ENCODE data around the gene TRABD2B. TPM values are rescaled to one million over a fixed set of nuclear protein-coding genes. Genes with fewer than 3 reads are reported as not detected.

The TRABD2B gene
- total RNA-seq, 1 experiment from 2014 or later: 0.06 TPM

- no peak for DNase-seq (ENCODE audit: low spot score)
Measured at GRCh38 chr1:47759251-47759935, 237.8 kb downstream of the TRABD2B start.

- DNase-seq (ENCODE audit: low spot score): no peak
Measured at GRCh38 chr1:47758341-47759250, 238.6 kb downstream of the TRABD2B start.

DNA sequence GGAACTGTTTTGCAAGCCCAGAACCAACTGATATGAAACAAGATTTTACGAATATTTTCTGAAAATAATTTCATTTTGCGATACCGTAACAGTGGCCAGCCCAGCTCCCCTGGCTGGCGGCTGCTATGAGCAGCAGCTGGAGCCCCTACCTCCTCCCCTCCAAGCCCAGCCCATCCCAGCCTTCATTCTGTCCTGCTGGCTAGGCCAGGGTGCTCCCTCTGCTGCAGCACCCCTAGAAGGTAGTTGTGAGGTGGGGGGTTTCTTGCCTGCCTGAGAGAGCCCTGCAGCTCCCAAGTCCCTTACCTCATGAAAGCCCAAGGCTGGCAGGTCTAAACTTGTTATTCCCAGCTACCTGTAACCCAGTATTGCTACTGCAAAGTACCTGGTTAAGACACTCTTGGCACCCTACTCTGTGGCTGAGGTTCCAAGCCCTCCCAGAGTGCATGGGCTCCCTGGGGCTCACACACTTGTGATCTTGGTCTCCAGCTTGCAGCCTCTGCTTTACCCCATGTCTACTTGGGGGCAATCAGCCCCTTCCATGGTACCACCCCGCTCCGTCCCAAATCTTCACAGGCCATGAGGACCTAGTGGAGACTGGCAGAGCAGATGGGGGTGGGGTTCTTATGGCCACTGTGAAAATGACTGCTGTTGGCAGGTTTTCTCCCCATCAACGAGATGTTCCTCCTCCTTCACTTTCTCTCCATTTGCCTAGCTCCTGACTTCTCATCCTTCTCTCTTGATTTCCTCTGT is 239.8 kb downstream of the TRABD2B start:
- no peak for DNase-seq (ENCODE audit: low spot score)

GRCh38 chr1:47756411-47756810 is 240.8 kb downstream of the TRABD2B start:
- no peak for DNase-seq (ENCODE audit: low spot score)

- no peak for DNase-seq (ENCODE audit: low spot score)
Measured at GRCh38 chr1:47756006-47756405, 241.2 kb downstream of the TRABD2B start.

DNA sequence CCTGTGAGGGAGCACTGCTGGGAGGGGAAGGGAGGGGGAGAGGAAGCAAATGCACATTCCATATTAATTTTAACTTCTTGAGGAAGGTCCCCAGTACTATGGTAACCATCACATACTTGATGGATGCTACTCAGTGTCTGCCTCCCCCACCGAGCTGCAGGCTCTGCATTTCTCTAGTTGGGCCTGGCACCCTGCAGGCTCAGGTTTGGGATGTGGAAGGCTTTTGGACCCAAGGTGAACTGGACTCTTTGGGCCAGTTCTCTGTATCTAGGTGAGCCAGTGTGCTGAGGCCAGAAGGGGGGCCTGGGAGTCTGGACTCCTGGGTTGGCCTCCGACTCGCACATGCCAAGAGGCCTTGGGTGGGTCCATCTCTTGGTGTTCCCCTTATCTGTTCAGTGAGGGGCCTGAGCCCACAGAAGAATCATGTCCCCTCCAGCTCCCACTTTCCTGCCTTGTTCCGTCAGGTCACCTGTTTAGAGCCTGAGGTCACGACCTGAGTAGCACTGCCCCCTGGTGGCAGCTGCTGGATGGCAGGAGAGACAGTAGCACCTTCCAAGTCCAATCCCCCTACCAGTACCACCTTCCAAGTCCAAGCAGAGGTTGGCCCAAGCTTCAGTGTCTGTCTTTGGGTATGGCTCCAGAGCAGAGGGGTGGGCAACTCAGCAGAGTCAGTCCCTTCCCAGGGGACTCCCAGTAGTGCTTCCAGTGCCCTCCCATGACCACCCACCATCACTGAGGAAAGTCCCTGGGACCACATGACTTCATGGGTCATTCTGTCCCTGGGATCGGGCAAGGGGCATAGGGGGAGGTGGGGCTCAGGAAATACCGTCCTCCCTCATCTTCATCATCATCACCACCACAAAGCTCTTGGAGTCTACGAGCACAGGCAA is 241.8 kb downstream of the TRABD2B start:
- DNase-seq (ENCODE audit: low spot score): peak; percentile 30

GRCh38 chr1:47754221-47754620 is 243.0 kb downstream of the TRABD2B start:
- no peak for DNase-seq (ENCODE audit: low spot score)

DNA sequence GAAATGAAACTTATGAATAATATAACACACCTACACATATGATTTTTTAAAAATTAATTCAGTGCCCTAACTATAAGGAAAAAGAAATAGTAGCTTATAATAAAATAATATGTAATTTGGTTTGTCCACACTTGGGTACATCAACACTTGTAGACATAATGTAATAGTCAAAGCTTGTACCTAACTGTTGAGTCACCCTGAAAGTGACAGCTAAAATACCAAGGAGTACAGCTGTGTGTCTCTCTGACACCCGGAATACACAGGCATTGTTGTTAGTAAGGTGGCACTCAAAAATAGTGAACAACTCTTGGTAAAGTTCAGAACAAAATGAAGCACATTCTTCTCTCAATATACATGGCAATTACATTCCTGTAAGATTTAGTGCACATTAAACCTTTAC is 243.4 kb downstream of the TRABD2B start:
- no peak for DNase-seq (ENCODE audit: low spot score)

DNA sequence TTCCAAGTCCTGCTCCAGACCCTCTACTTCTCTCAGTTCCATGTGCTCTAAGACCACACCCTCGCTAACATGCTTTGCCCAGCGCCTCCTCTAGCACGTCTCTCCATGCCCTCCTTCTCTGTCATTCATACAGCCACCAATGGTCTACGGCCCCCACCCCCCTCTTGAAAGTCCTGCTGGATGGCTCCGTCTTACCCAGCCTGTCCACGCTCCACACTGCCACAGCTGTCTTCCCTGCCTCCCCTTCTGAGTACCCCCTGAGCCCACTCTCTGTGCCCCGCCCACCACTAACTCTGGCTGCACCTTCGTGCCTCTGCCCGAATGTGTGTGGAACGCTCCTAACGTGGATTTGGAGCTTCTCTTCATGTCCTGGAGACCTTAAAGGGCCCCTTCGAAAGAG is 244.6 kb downstream of the TRABD2B start:
- DNase-seq (ENCODE audit: low spot score): no peak

- DNase-seq (ENCODE audit: low spot score): no peak
Measured at GRCh38 chr1:47751996-47752451, 245.2 kb downstream of the TRABD2B start.

DNA sequence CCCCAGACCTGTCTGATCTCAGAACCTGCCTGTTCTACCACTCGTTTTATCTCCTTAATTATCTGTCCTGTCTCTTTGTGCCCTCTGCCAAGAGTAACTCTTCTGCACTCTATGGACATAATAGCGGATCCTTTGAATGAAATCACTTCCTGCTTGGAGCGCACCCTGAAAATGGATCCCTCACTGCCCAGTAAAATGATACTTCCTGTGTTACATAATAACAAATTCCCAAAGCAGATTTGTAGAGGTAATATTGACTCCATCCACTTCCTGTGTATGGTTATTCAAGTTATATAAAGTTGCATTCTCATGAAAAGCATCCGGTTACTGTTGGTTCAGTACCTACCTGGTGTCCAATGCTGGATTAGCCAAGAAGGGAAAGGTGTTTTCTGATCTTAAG is 246.0 kb downstream of the TRABD2B start:
- peak; percentile 53 for DNase-seq (ENCODE audit: low spot score)

DNA sequence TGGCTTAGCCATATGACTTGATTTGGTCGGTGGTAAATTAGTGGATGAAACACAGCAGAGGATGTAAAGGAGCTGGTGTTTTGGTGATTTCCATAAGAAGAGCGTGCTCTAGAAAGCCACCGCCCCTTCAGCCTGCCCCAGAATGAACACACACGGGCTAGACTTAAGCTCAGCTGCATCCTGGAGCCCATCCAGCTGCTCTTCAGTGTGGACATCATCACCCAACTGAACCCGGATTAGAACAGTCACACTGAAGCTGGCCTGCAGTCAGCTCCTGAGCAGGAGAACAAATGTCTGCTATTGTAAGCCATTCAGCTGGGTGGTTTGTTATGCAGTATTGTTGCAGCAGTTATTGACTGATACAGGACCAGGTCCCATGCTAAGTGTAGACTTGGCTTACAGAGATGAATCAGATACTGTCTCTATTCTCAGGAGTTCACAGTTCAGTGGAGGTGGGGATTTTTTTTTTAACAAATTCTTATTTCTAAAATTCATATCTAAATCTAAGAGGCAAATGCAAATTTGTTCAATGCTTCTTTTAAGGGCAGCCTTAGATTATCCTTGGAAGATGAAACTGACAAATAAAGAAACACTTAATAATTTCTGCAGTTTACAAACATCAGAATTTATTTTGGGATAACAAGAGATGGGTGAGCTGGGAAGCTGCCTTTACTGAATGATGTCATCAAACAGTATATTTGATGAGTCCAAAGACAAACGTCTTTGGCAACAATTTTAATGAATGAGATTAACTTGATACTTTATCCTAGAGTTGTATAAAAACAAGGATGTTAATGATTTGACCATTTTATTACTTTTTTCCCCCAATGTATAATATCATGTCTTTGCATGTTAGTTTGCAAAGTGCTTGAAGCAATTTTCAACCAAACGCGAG is 251.2 kb downstream of the TRABD2B start:
- DNase-seq (ENCODE audit: low spot score): no peak

- no peak for DNase-seq (ENCODE audit: low spot score)
Measured at GRCh38 chr1:47742890-47743760, 254.1 kb downstream of the TRABD2B start.

DNA sequence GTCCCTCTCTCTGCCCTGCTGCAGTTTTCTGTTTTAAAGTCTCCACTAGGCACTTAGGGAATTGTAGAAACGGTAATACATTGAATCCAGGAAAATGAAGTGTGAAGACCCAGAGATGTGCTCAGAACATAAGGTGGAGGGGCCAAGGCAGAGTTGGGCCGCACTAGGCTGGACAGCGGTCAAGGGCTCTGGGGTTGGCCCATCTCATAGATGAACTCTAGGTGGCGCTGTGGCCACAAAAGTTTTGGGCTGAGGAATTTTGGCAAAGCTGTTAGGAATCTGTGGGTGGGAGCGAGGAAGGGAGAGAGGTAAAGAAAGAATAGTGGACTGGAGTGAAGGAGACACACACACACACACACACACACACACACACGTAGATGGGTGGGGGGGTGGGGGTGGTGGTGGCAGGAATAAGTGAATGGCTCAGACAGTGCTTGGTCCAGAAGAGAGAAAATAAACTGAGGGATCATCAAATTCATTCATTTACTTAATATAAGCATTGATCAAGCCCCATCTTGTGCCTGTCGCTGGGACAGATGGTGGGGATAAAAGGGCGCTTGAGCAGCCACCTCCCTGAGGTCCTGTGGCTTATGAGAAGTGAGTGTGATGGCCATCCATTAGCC is 258.5 kb downstream of the TRABD2B start:
- DNase-seq (ENCODE audit: low spot score): peak; percentile 49

GRCh38 chr1:47732489-47732888 is 264.7 kb downstream of the TRABD2B start:
- DNase-seq (ENCODE audit: low spot score): no peak

- no peak for DNase-seq (ENCODE audit: low spot score)
Measured at GRCh38 chr1:47731730-47732129, 265.5 kb downstream of the TRABD2B start.

DNA sequence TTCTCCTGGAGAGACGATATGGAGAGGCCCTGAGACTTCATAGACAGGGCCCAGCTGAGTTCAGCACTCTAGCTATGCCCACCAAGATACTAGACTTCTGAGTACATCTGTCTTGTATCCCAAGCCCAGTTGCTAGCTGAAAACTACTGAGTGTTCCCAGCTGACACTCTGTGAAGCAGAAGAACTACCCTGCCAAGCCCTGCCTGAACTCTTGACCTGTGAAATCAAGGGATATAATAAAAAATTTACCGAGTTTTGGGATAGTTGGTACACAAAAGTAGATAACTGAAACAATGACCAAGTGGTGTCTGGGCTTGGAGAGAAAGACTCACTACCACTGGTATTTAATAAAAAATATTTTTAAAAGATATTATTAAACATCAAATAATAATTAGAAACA is 267.5 kb downstream of the TRABD2B start:
- DNase-seq (ENCODE audit: low spot score): no peak

GRCh38 chr1:47727697-47728085 is 269.5 kb downstream of the TRABD2B start:
- DNase-seq (ENCODE audit: low spot score): no peak

Data from H4 (cell line).